DOHH2 (cell line): Measurements from ENCODE around the gene TMEM140.

ENCODE experiments used
- CTCF ChIP-seq: fragments of 200-600 bp; sonication (generic); IDR thresholded peaks from one replicate; pipeline ENCODE4 v1.5.1; 2014; ENCODE audit warnings: antibody characterized with exemption, mild to moderate bottlenecking, low read depth, low read length; ENCODE audit not compliant: poor library complexity, severe bottlenecking
- EZH2phosphoT487 ChIP-seq: fragments of 200-600 bp; sonication (generic); IDR thresholded peaks from 2 replicates; pipeline ENCODE4 v1.6.1; 2017; ENCODE audit warnings: borderline replicate concordance, mild to moderate bottlenecking, antibody characterized with exemption, low read length, moderate library complexity, mixed read lengths

GRCh38 chr7:135167365-135167917 lies 19.6 kb downstream of the TMEM140 start:
- no peak for TF ChIP-seq CTCF
- TF ChIP-seq EZH2phosphoT487 = no peak
